Upper lobe of left lung (tissue), 6 donors: ENCODE data around the gene INO80E. TPM values are rescaled to one million over a fixed set of nuclear protein-coding genes. Genes with fewer than 3 reads are reported as not detected.
A peak's percentile ranks its signal among the peaks of the same experiment; 100 is the strongest.
"Not testable (repeated sequence)": the region's sequence is repeated elsewhere in the genome, so short reads cannot be mapped to it uniquely, and the experiment has no call there.

Experiments
- ATAC-seq, 2 donors: fragments of 200-7000 bp; cut with Tn5 transposase; one replicate each; pipeline ENCODE4 v1.9.1; 2022; ENCODE audit warnings: mild to moderate bottlenecking in 2 of 2, moderate library complexity in 2 of 2; ENCODE audit not compliant: low FRiP score in 2 of 2
- DNase-seq, 2 donors: peaks; one replicate each; pipeline ENCODE4 v3.0.0-alpha.2; 2019 to 2020
- H3K27ac ChIP-seq, 4 donors: fragments of 200-600 bp; sonication (generic); one replicate each; pipeline ENCODE4 v1.5.1; 2016 to 2019
- H3K27me3 ChIP-seq, 4 donors: fragments of 200-600 bp; sonication (generic); one replicate each; pipeline ENCODE4 v1.5.1; 2017 to 2019
- H3K36me3 ChIP-seq, 4 donors: fragments of 200-600 bp; sonication (generic); one replicate each; pipeline ENCODE4 v1.5.1; 2016 to 2019
- H3K4me1 ChIP-seq, 4 donors: fragments of 200-600 bp; sonication (generic); one replicate each; pipeline ENCODE4 v1.5.1; 2018 to 2019
- H3K4me3 ChIP-seq, 4 donors: fragments of 200-600 bp; sonication (generic); one replicate each; pipeline ENCODE4 v1.5.1; 2017 to 2019; ENCODE audit warnings: mild to moderate bottlenecking in 2 of 4, moderate library complexity in 1 of 4
- H3K9me3 ChIP-seq, 4 donors: fragments of 200-600 bp; sonication (generic); one replicate each; pipeline ENCODE4 v1.5.1; 2018 to 2019
- EP300 ChIP-seq, 4 donors: sonication (generic); formaldehyde crosslinking; IDR thresholded peaks; one replicate each; pipeline ENCODE4 v1.5.1; 2017; ENCODE audit warnings: antibody characterized with exemption in 4 of 4, control low read depth in 2 of 4
- POLR2A ChIP-seq, 4 donors: fragments of 450-650 bp; IDR thresholded peaks; one replicate each; pipeline ENCODE4 v1.5.1; 2016 to 2017; ENCODE audit warnings: antibody characterized with exemption in 4 of 4, mild to moderate bottlenecking in 2 of 4
- POLR2AphosphoS5 ChIP-seq, 2 donors: sonication (generic); formaldehyde crosslinking; IDR thresholded peaks; one replicate each; pipeline ENCODE4 v1.5.1; 2017; ENCODE audit warnings: antibody characterized with exemption in 2 of 2
- WGBS, 2 donors: methylation state at CpG; one replicate each; pipeline ENCODE4 v1.1.5; 2017 to 2018; 5-methylcytosine and 5-hydroxymethylcytosine counted together
- total RNA-seq, 6 donors: library from RNA; depleted of rRNA in 4 of 6; stranded (reverse); fragments of >200 nt in 4 of 6; gene quantifications; one replicate each; pipeline versions ENCODE4 v1.1.0 to v1.2.1, GENCODE V29; 2016 to 2021
- TF ChIP-seq, protein P1 (sequence below), 6 experiments: fragments of 450-650 bp in 4 of 6; fragments of 200-600 bp in 2 of 6; sonication (generic) in 2 of 6; IDR thresholded peaks; one replicate each; pipeline ENCODE4 v1.5.1; 2016 to 2019; ENCODE audit warnings: antibody characterized with exemption in 6 of 6
- donor health status: DM: no; HTN: no; CAD: no; lungs with moderate emphysema.
- donor health status: DM: no; HTN: yes; CAD: no; lungs with severe emphysema.

INO80E gene
- total RNA-seq, 6 donors from 2014 or later: 29.5 to 82.8 (median 55.7) TPM

DNA sequence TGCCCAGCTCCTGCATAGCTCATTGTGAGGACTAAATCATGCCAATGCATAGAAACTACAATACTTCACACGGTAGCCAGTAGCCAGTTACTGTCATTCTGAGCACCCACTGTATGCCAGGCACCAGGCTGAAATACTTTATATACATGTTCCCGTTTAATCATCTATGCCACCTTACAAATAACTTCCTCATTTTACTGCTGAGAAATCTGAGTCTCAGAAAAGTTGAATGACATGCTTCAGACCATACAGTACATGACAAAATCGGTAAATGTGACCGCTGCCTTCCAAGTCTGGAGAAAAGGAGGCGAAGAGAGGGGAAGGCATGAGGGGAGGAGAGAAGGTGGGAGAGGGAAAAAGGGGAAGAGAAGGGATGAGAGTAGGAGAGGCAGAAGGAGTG is 44.2 kb downstream of the INO80E start:
- H3K4me3 ChIP-seq: no peak overlapping the region
- TF ChIP-seq EP300 (IDR thresholded peaks at IDR 0.05): no peak
- TF ChIP-seq POLR2A (IDR thresholded peaks at IDR 0.05): no peak
- no peak for TF ChIP-seq POLR2AphosphoS5 (IDR thresholded peaks at IDR 0.05)
- TF ChIP-seq, protein P1, sequence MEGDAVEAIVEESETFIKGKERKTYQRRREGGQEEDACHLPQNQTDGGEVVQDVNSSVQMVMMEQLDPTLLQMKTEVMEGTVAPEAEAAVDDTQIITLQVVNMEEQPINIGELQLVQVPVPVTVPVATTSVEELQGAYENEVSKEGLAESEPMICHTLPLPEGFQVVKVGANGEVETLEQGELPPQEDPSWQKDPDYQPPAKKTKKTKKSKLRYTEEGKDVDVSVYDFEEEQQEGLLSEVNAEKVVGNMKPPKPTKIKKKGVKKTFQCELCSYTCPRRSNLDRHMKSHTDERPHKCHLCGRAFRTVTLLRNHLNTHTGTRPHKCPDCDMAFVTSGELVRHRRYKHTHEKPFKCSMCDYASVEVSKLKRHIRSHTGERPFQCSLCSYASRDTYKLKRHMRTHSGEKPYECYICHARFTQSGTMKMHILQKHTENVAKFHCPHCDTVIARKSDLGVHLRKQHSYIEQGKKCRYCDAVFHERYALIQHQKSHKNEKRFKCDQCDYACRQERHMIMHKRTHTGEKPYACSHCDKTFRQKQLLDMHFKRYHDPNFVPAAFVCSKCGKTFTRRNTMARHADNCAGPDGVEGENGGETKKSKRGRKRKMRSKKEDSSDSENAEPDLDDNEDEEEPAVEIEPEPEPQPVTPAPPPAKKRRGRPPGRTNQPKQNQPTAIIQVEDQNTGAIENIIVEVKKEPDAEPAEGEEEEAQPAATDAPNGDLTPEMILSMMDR (IDR thresholded peaks at IDR 0.05): no peak
- H3K4me1 ChIP-seq: no peaks in the 10 kb centered on the region
- 45 to 61% methylated on average over 5 of the region's 5 CpGs for WGBS, 2 donors
- no peaks in the 10 kb centered on the region for H3K9me3 ChIP-seq
- no peaks in the 10 kb centered on the region for H3K36me3 ChIP-seq
- ATAC-seq (no peak), DNase-seq (no peak)
- no peaks in the 10 kb centered on the region for H3K27me3 ChIP-seq
- H3K27ac ChIP-seq: no peak overlapping the region

DNA sequence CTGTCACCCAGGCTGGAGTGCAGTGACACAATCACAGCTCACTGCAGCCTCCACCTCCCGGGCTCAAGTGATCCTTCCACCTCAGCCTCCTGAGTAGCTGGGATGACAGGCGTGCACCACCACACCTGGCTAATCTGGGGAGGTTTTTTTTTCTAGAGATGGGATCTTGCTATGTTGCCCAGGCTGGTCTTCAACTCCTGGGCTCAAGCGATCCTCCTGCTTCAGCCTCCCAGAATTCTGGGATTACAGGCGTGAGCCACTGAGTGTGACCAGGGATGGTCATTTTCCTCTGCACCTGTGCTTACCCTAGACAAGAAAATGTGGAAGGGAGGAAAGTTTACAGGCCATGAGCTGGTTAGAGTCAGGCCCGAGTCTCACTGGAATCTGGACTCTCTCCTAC is 44.6 kb downstream of the INO80E start:
- not testable (repeated sequence) for H3K27ac ChIP-seq, H3K27me3 ChIP-seq, H3K36me3 ChIP-seq, DNase-seq, H3K4me3 ChIP-seq, ATAC-seq, H3K9me3 ChIP-seq, H3K4me1 ChIP-seq
- WGBS, 2 donors: 77 to 83% methylated on average over 5 of the region's 5 CpGs

DNA sequence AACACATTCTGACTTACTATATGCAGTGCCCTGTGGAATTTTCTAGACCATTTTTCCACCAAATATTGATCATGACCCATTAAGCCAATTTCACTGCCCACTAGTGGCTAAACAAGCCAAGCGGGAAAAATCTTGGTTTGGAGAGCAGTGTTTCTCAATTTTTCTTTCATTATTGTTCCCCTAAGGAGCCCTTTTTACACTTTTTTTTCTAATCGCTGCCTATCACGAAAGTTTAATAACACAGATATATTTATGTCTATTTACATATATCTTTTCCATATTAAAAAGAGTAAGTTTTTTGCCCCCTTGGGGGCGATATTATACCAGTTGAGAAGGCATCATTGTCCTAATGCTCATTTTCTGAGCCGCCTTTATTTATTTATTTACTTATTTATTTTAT is 45.8 kb downstream of the INO80E start:
- Histone ChIP-seq H3K4me1 (no peaks in the 10 kb centered on the region), H3K9me3 (no peaks in the 10 kb centered on the region), H3K27ac (no peak overlapping the region), H3K4me3 (no peak overlapping the region), H3K36me3 (no peaks in the 10 kb centered on the region), H3K27me3 (no peaks in the 10 kb centered on the region)
- TF ChIP-seq, protein P1 (IDR thresholded peaks at IDR 0.05): peak in 3 of 6 experiments; percentile 24 to 36 (median 30)
- TF ChIP-seq EP300 (IDR thresholded peaks at IDR 0.05): no peak
- no peak for DNase-seq
- 21 to 25% methylated on average over 5 of the region's 5 CpGs for WGBS, 2 donors
- ATAC-seq: no peak

DNA sequence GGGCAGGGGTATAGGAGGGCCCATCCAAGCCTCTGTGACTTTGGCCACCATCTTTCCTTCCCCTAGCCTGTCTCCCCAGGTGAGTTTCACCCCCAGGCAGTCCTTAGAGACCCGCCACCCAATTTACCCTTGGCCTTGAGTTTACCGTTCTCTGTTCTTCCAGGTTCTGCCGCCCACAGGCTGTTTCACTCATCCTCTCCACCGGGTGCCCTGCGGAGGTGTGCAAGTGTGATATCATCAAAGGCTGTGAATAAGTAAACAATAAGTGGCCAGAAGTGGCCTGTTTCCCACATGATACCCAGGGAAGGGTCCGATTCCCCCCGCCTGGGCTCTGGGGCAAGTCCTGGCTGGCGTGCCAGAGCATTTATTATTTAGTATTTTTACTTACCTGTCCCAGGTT is 50.1 kb downstream of the INO80E start:
- WGBS, 2 donors: 60 to 65% methylated on average over 6 to 8 of the region's 8 CpGs
- Histone ChIP-seq H3K36me3 (no peaks in the 10 kb centered on the region), H3K9me3 (no peaks in the 10 kb centered on the region), H3K4me1 (no peaks in the 10 kb centered on the region), H3K27me3 (no peaks in the 10 kb centered on the region), H3K27ac (no peak overlapping the region), H3K4me3 (no peak overlapping the region)
- TF ChIP-seq POLR2AphosphoS5 (IDR thresholded peaks at IDR 0.05) (no peak), EP300 (IDR thresholded peaks at IDR 0.05) (no peak), POLR2A (IDR thresholded peaks at IDR 0.05) (no peak)
- TF ChIP-seq, protein P1 (IDR thresholded peaks at IDR 0.05): no peak
- no peak for ATAC-seq
- DNase-seq: no peak

DNA sequence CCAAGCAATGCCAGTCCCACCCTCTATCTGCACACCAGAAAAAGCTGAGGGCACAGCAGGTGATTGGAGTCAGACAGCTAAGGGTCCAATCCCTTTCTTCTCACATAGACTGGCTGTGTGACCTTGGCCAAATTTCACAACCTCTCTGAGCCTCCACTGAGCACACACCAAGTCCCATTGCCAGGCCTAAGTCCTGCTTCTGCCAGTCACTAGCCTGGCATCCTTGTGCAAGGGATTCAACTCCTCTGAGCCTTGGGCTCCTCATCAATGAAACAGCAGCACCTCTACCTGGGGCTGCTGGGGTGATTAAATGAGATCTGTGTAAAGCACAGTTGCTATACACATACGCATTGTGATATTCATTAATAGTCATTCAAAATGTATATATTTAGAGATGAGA is 50.5 kb downstream of the INO80E start:
- WGBS, 2 donors: 95 to 100% methylated on average over 1 of the region's 1 CpG

More for the DNA sequence above, 50.5 kb downstream of the INO80E start:
- DNase-seq (no peak), ATAC-seq (no peak)
- TF ChIP-seq POLR2A (IDR thresholded peaks at IDR 0.05) (no peak), EP300 (IDR thresholded peaks at IDR 0.05) (no peak), POLR2AphosphoS5 (IDR thresholded peaks at IDR 0.05) (no peak)
- TF ChIP-seq, protein P1 (IDR thresholded peaks at IDR 0.05): no peak
- no peaks in the 10 kb centered on the region for H3K9me3 ChIP-seq
- no peaks in the 10 kb centered on the region for H3K27me3 ChIP-seq
- H3K27ac ChIP-seq: no peak overlapping the region
- no peak overlapping the region for H3K4me3 ChIP-seq
- no peaks in the 10 kb centered on the region for H3K4me1 ChIP-seq
- no peaks in the 10 kb centered on the region for H3K36me3 ChIP-seq
